Stimulated activated CD8-positive, alpha-beta memory T cell treated with anti-CD3 and anti-CD28 coated beads, Interleukin-15, amount 100 ng/mL, for 4 hours (primary cell): ENCODE results near the gene ARHGAP1.

ENCODE experiments used
- DNase-seq, 2 donors: peaks; one replicate each; pipeline ENCODE4 v3.0.0-alpha.2; 2020; ENCODE audit warnings: low read depth in 2 of 2

The ARHGAP1 gene

GRCh38 chr11:46694072-46694471, 6.3 kb downstream of the ARHGAP1 start:
- DNase-seq = no peak

GRCh38 chr11:46693597-46694012, 6.8 kb downstream of the ARHGAP1 start:
- no peak for DNase-seq

GRCh38 chr11:46692450-46692849, 8.0 kb downstream of the ARHGAP1 start:
- DNase-seq = no peak

- DNase-seq = no peak
Observed at GRCh38 chr11:46690702-46691101, 9.7 kb downstream of the ARHGAP1 start.

GRCh38 chr11:46686886-46687795, 13.3 kb downstream of the ARHGAP1 start:
- DNase-seq = no peak

GRCh38 chr11:46684367-46684766, 16.1 kb downstream of the ARHGAP1 start:
- no peak for DNase-seq

GRCh38 chr11:46682773-46683752, 17.4 kb downstream of the ARHGAP1 start:
- DNase-seq = no peak

- DNase-seq = no peak
Observed at GRCh38 chr11:46681814-46682213, 18.6 kb downstream of the ARHGAP1 start.

- no peak for DNase-seq
Observed at GRCh38 chr11:46680815-46681214, 19.6 kb downstream of the ARHGAP1 start.

- no peak for DNase-seq
Observed at GRCh38 chr11:46680164-46680760, 20.2 kb downstream of the ARHGAP1 start.

- DNase-seq = no peak
Observed at GRCh38 chr11:46679241-46680163, 20.9 kb downstream of the ARHGAP1 start.

GRCh38 chr11:46678741-46679130, 21.7 kb downstream of the ARHGAP1 start:
- DNase-seq = no peak

- DNase-seq = no peak
Observed at GRCh38 chr11:46677991-46678740, 22.3 kb downstream of the ARHGAP1 start.

GRCh38 chr11:46677169-46677568, 23.2 kb downstream of the ARHGAP1 start:
- no peak for DNase-seq

GRCh38 chr11:46676436-46677158, 23.8 kb downstream of the ARHGAP1 start:
- no peak for DNase-seq

GRCh38 chr11:46675949-46676348, 24.5 kb downstream of the ARHGAP1 start:
- DNase-seq = no peak

- DNase-seq = no peak
Observed at GRCh38 chr11:46675288-46675851, 25.0 kb downstream of the ARHGAP1 start.

GRCh38 chr11:46674463-46675287, 25.7 kb downstream of the ARHGAP1 start:
- DNase-seq = no peak
